Measurements from ENCODE around the gene GOLIM4.
"Not testable (repeated sequence)": the region's sequence is repeated elsewhere in the genome, so short reads cannot be mapped to it uniquely, and the experiment has no call there.

Gene GOLIM4

GRCh38 chr3:168047190-168047795, 48.4 kb downstream of the GOLIM4 start:
- no peak for DNase-seq

- no peak for DNase-seq
Measured at GRCh38 chr3:168044049-168044448, 51.7 kb downstream of the GOLIM4 start.

- no peak for DNase-seq
Measured at GRCh38 chr3:168040607-168041208, 55.0 kb downstream of the GOLIM4 start.

- DNase-seq: no peak
Measured at GRCh38 chr3:168037020-168037419, 58.7 kb downstream of the GOLIM4 start.

GRCh38 chr3:168036619-168037018, 59.1 kb downstream of the GOLIM4 start:
- DNase-seq: no peak

- no peak for DNase-seq
Measured at GRCh38 chr3:168034152-168034928, 61.4 kb downstream of the GOLIM4 start.

GRCh38 chr3:168030577-168030976, 65.1 kb downstream of the GOLIM4 start:
- DNase-seq: no peak

- no peak for DNase-seq
Measured at GRCh38 chr3:168029705-168030104, 66.0 kb downstream of the GOLIM4 start.

- DNase-seq: no peak
Measured at GRCh38 chr3:168028086-168028485, 67.6 kb downstream of the GOLIM4 start.

- no peak for DNase-seq
Measured at GRCh38 chr3:168026764-168027163, 69.0 kb downstream of the GOLIM4 start.

GRCh38 chr3:168025076-168025475, 70.6 kb downstream of the GOLIM4 start:
- DNase-seq: no peak

GRCh38 chr3:168024537-168024941, 71.2 kb downstream of the GOLIM4 start:
- DNase-seq: no peak

- no peak for DNase-seq
Measured at GRCh38 chr3:168021737-168022450, 73.8 kb downstream of the GOLIM4 start.

GRCh38 chr3:168011280-168011679, 84.4 kb downstream of the GOLIM4 start:
- DNase-seq: not testable (repeated sequence)

- DNase-seq: no peak
Measured at GRCh38 chr3:168006584-168006983, 89.1 kb downstream of the GOLIM4 start.

GRCh38 chr3:168003911-168004310, 91.8 kb downstream of the GOLIM4 start:
- no peak for DNase-seq

- DNase-seq: no peak
Measured at GRCh38 chr3:168002786-168003368, 92.8 kb downstream of the GOLIM4 start.

GRCh38 chr3:168001244-168001643, 94.5 kb downstream of the GOLIM4 start:
- DNase-seq: no peak

- no peak for DNase-seq
Measured at GRCh38 chr3:167998253-167998652, 97.5 kb downstream of the GOLIM4 start.

- DNase-seq: no peak
Measured at GRCh38 chr3:167996514-167996913, 99.2 kb downstream of the GOLIM4 start.

- DNase-seq: no peak
Measured at GRCh38 chr3:167992381-167992780, 103.3 kb downstream of the GOLIM4 start.

GRCh38 chr3:167991213-167991612, 104.5 kb downstream of the GOLIM4 start:
- no peak for DNase-seq

GRCh38 chr3:167989999-167990398, 105.7 kb downstream of the GOLIM4 start:
- DNase-seq: no peak
